MM.1S (cell line): ENCODE results near the gene DCP1B.

Source experiments
- DNase-seq: peaks from one replicate; pipeline ENCODE4 v3.0.0-alpha.2; 2015
- H2AFZ ChIP-seq: fragments of 300-600 bp; sonication (generic); 2 replicates; pipeline ENCODE4 v1.6.0; 2016; ENCODE audit warnings: antibody characterized with exemption, low read length
- H3F3A ChIP-seq: fragments of 300-600 bp; sonication (generic); 2 replicates; pipeline ENCODE4 v1.6.1; 2016; ENCODE audit warnings: mild to moderate bottlenecking, antibody characterized with exemption, low read length, moderate library complexity, mixed read lengths; ENCODE audit not compliant: insufficient read depth
- H3K27ac ChIP-seq: fragments of 300-600 bp; sonication (generic); 2 replicates; pipeline ENCODE4 v1.5.1; 2016; ENCODE audit warnings: mild to moderate bottlenecking, low read length
- H3K27me3 ChIP-seq: fragments of 300-600 bp; sonication (generic); replicated peaks from 2 replicates; pipeline ENCODE4 v1.6.0; 2016; ENCODE audit warnings: low read length; ENCODE audit not compliant: insufficient read depth
- H3K36me3 ChIP-seq: fragments of 300-600 bp; sonication (generic); replicated peaks from 2 replicates; pipeline ENCODE4 v1.6.1; 2016; ENCODE audit warnings: mild to moderate bottlenecking, low read length, mixed read lengths; ENCODE audit not compliant: insufficient read depth
- H3K4me1 ChIP-seq: fragments of 300-600 bp; sonication (generic); 2 replicates; pipeline ENCODE4 v1.6.1; 2016; ENCODE audit warnings: low read length, mixed read lengths
- H3K4me2 ChIP-seq: fragments of 300-600 bp; sonication (generic); 2 replicates; pipeline ENCODE4 v1.6.0; 2016; ENCODE audit warnings: low read depth, low read length
- H3K4me3 ChIP-seq: fragments of 300-600 bp; sonication (generic); 2 replicates; pipeline ENCODE4 v1.5.1; 2016; ENCODE audit warnings: low read length, mixed read lengths
- H3K79me2 ChIP-seq: fragments of 300-600 bp; sonication (generic); 2 replicates; pipeline ENCODE4 v1.6.1; 2016; ENCODE audit warnings: mixed run types, low read length, mixed read lengths
- H3K9ac ChIP-seq: fragments of 300-600 bp; sonication (generic); 2 replicates; pipeline ENCODE4 v1.6.1; 2016; ENCODE audit warnings: low read length, mixed read lengths
- H3K9me2 ChIP-seq: fragments of 300-600 bp; sonication (generic); replicated peaks from 2 replicates; pipeline ENCODE4 v1.6.1; 2016; ENCODE audit warnings: mild to moderate bottlenecking, low read length, mixed read lengths; ENCODE audit not compliant: insufficient read depth
- H3K9me3 ChIP-seq: fragments of 300-600 bp; sonication (generic); replicated peaks from 2 replicates; pipeline ENCODE4 v1.6.1; 2016; ENCODE audit warnings: mild to moderate bottlenecking, low read length, mixed read lengths; ENCODE audit not compliant: insufficient read depth
- H4K20me1 ChIP-seq: fragments of 300-600 bp; sonication (generic); 2 replicates; pipeline ENCODE4 v1.6.1; 2016; ENCODE audit warnings: mild to moderate bottlenecking, low read length, moderate library complexity, mixed read lengths; ENCODE audit not compliant: insufficient read depth
- CTCF ChIP-seq: fragments of 300-600 bp; sonication (generic); IDR thresholded peaks from 2 replicates; pipeline ENCODE4 v1.5.1; 2016; ENCODE audit warnings: antibody characterized with exemption, low read length, mixed read lengths
- EZH2 ChIP-seq: fragments of 300-600 bp; sonication (generic); optimal IDR thresholded peaks from 2 replicates; pipeline ENCODE3; 2017; ENCODE audit warnings: low read depth, mild to moderate bottlenecking, antibody characterized with exemption, low read length, mixed read lengths
- EZH2phosphoT487 ChIP-seq: fragments of 300-600 bp; sonication (generic); IDR thresholded peaks from 2 replicates; pipeline ENCODE4 v1.6.1; 2018; ENCODE audit warnings: antibody characterized with exemption, low read length

The DCP1B gene

GRCh38 chr12:1935242-1935641 lies 69.0 kb downstream of the DCP1B start:
- no peak for TF ChIP-seq EZH2phosphoT487
- TF ChIP-seq CTCF = no peak
- TF ChIP-seq EZH2 = no peak
- Histone ChIP-seq H3K79me2 (no peaks in the 10 kb centered on the region), H3K4me3 (no peak overlapping the region), H3K9me2 (no peaks in the 10 kb centered on the region), H3K4me1 (0 out of 2 replicates have a peak, but pooled peaks cover 3% of the 10 kb centered on the region), H3K4me2 (no peak overlapping the region), H3K27ac (no peak overlapping the region), H3K9me3 (no peaks in the 10 kb centered on the region), H2AFZ (no peak overlapping the region), H3F3A (no peaks in the 10 kb centered on the region), H3K9ac (no peak overlapping the region), H3K36me3 (no peaks in the 10 kb centered on the region), H3K27me3 (no peaks in the 10 kb centered on the region), H4K20me1 (no peaks in the 10 kb centered on the region)
- DNase-seq = no peak

- H3K4me1 ChIP-seq = 0 out of 2 replicates have a peak, but pooled peaks cover 3% of the 10 kb centered on the region
Observed at GRCh38 chr12:1934831-1935230, 69.4 kb downstream of the DCP1B start.

GRCh38 chr12:1934068-1934467 lies 70.2 kb downstream of the DCP1B start:
- Histone ChIP-seq H3K4me1 (0 out of 2 replicates have a peak, but pooled peaks cover 3% of the 10 kb centered on the region), H3F3A (no peaks in the 10 kb centered on the region), H4K20me1 (no peaks in the 10 kb centered on the region), H3K9ac (no peak overlapping the region), H3K79me2 (no peaks in the 10 kb centered on the region), H3K36me3 (no peaks in the 10 kb centered on the region), H3K4me2 (no peak overlapping the region), H3K9me2 (no peaks in the 10 kb centered on the region), H3K9me3 (no peaks in the 10 kb centered on the region), H3K4me3 (no peak overlapping the region), H2AFZ (no peak overlapping the region), H3K27me3 (0 out of 2 replicates have a peak, but pooled peaks cover under 1% of the 10 kb centered on the region), H3K27ac (no peak overlapping the region)
- TF ChIP-seq EZH2phosphoT487 = no peak
- DNase-seq = no peak

More at GRCh38 chr12:1934831-1935230, 69.4 kb downstream of the DCP1B start:
- no peaks in the 10 kb centered on the region for H4K20me1 ChIP-seq
- H3F3A ChIP-seq = no peaks in the 10 kb centered on the region
- no peak overlapping the region for H3K4me3 ChIP-seq
- no peaks in the 10 kb centered on the region for H3K9me3 ChIP-seq
- no peak overlapping the region for H3K4me2 ChIP-seq
- no peak overlapping the region for H2AFZ ChIP-seq
- no peak for DNase-seq
- H3K27ac ChIP-seq = no peak overlapping the region
- TF ChIP-seq EZH2 (no peak), CTCF (no peak), EZH2phosphoT487 (no peak)
- no peaks in the 10 kb centered on the region for H3K27me3 ChIP-seq
- no peaks in the 10 kb centered on the region for H3K79me2 ChIP-seq
- H3K9me2 ChIP-seq = no peaks in the 10 kb centered on the region
- no peaks in the 10 kb centered on the region for H3K36me3 ChIP-seq
- H3K9ac ChIP-seq = no peak overlapping the region

GRCh38 chr12:1933342-1934051 lies 70.8 kb downstream of the DCP1B start:
- DNase-seq = no peak
- TF ChIP-seq CTCF = no peak
- Histone ChIP-seq H4K20me1 (no peaks in the 10 kb centered on the region), H3K27me3 (peaks cover 7% of the 10 kb centered on the region; the same call in 1 of the 2 replicates), H3K9me2 (no peaks in the 10 kb centered on the region), H3K9ac (no peak overlapping the region), H3K4me3 (no peak overlapping the region), H3K4me1 (0 out of 2 replicates have a peak, but pooled peaks cover 3% of the 10 kb centered on the region), H2AFZ (no peak overlapping the region), H3K79me2 (no peaks in the 10 kb centered on the region), H3F3A (no peaks in the 10 kb centered on the region), H3K36me3 (no peaks in the 10 kb centered on the region), H3K4me2 (no peak overlapping the region), H3K27ac (no peak overlapping the region), H3K9me3 (no peaks in the 10 kb centered on the region)
